Measurements from ENCODE around the gene TMEM185B.

TMEM185B gene

DNA sequence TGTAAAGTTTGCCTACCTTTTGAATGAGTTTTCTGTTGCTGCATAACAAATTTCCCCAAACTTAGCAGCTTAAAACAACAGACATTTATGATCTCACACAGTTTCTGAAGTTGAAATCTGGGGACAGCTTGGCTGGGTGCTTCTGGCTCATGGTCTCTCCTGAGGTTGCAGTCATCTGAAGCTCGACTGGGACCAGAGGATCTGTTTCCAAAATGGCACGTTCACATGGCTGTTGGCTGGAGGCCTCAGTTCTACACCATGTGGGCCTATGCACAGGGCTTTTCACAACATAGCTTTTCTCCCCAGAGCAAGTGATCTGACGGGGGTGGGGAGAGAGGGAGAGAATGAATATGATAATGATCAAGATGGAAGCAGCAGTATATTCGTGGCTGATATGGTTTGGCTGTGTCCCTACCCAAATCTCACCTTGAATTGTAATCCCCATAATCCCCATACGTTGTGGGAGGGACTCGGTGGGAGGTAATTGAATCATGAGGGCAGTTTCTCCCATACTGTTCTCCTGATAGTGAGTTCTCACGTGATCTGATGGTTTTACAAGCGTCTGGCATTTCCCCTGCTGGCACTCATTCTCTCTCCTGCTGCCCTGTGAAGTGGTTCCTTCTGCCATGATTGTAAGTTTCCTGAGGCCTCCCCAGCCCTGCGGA lies 32.9 kb upstream of the TMEM185B start:
- no peak for TF ChIP-seq GATA1 (IDR thresholded peaks at IDR 0.05; ENCODE audit: low read depth, low read length)
- no peak for TF ChIP-seq POLR2A (IDR thresholded peaks at IDR 0.05; ENCODE audit: low read length)
- DNase-seq, result peak in 1 of 2 experiments; percentile 19

DNA sequence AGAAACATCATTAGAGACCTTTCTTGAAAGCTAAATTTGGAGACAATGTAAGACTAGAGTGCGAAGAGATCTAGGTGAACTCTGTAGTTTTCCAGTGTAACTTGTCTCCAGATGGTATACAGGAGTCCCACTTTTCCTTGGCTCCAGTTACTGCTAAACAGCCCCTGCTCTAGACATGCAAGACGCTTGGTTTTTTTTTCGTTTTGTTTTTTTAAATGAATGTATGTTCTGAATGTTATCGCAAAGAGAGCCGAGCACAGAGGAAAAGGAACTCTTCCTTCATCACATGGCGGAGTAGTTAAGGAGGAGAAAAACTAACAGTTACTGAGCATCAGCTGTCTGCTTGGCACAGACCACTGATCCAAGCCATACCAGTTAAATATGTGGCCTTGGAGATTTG lies 31.9 kb upstream of the TMEM185B start:
- no peak for TF ChIP-seq GATA1 (IDR thresholded peaks at IDR 0.05; ENCODE audit: low read depth, low read length)
- no peak for TF ChIP-seq POLR2A (IDR thresholded peaks at IDR 0.05; ENCODE audit: low read length)
- DNase-seq, result no peak

DNA sequence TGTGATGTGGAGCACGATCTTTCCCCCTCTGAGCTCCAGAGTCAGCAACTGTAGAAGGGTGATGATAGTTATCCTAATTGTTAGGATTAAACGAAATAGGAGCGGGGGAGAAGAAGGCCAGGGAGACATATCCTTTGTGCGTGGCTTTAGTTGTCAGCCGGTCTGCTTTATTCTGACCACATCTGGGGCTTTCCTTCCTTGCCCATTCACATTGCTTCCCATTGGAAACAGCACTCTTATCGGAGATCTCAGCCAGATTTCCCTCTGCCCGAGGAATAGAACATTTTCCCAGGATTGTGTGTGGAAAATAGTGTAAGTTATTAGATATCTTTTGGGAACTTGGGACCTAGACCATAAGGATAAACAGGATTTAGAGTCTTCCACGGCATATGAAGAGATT lies 31.0 kb upstream of the TMEM185B start:
- no peak for DNase-seq
- TF ChIP-seq GATA1 (IDR thresholded peaks at IDR 0.05; ENCODE audit: low read depth, low read length), result no peak
- no peak for TF ChIP-seq POLR2A (IDR thresholded peaks at IDR 0.05; ENCODE audit: low read length)

DNA sequence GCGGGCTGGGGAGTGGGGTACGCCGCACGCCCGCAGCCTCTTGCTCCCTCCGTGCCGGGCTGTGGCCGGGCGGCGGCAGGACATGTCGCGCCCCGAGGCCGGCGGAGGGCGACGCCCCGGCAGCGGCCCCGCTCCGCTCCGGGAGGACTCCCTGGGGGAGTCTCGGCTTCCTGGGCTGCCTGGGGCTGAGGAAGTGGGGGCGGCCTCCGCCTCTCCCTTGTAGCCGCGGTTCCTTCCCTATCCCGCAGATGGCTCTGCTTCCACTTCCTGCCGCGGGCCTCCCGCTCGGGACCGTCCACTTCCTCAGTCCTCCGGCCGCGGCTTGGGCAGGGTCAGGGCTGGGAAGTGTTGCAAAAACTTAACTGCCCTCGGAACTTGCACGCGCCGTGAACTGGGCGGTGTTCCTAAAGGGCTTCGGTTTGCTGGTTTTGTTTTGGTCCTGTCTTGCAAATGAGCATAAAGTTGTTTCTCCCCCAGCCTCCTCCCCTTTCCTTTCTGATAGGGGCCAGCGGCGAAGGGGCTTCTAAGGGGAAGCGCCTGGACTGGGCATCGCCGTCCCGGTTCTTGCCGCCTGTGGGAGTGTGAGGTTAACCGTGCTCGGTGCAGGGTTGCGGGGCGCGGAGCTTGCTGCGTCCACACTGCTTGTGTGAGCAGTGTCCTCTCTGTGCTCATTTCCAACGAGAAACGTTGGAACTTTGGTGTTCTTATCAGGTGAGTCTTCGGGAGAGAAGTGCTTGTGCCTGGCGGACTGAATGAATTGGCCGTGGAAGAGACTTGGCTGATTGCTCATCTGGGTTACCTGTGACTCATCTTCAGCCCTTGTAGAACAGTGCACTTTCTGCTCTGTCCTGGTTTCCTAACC lies 30.1 kb upstream of the TMEM185B start:
- TF ChIP-seq GATA1 (IDR thresholded peaks at IDR 0.05; ENCODE audit: low read depth, low read length) (no peak), POLR2A (IDR thresholded peaks at IDR 0.05; ENCODE audit: low read length) (no peak)
- DNase-seq, result peak; percentile 77 to 79

DNA sequence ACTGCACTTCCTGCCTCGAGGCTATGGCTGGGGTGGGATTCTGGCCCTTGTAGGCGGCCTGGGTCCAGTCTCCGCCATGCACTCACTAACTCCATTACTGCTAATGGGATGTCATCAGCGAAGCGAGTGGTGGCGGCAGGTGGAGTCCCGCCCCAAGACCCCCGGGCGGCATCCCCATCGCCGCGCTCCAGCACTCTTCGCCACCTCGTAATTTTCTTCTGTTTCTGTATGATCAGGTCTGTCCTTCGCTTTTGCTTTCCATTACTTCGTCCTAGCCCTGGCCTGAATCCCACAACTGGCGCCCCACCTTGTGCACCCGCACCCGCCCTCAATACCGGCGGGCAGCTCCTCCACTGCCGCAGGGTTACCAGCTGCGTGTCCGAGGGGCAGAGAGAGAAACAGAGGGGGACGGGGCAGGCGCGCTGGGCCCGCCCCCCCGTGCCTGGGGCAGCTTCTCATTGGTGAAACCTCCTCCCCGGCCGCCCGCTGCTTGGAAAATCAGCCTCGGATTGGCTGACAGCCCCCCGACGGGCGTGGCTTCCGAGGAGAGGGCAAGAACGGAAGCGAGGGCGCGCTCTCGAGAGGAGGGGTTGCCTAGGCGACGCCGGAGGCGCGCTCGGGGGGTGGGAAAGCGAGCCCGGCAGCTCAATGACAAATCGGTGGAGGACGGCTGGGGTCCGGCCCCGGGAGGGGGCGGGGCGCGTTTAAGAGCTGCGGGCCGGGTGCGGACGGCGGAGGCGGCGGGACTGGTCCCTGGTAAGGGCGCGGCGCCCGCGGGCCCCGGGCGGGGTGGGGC lies 29.2 kb upstream of the TMEM185B start, which contains the start of gene RALB:
RALB (plus strand) TSS at position 628 of the 796 bp plus-strand sequence. CDS start 25,813 bp downstream, outside the sequence.
- peak; percentile 79 for TF ChIP-seq POLR2A (IDR thresholded peaks at IDR 0.05; ENCODE audit: low read length)
- TF ChIP-seq GATA1 (IDR thresholded peaks at IDR 0.05; ENCODE audit: low read depth, low read length), result no peak
- peak; percentile 98 for DNase-seq

DNA sequence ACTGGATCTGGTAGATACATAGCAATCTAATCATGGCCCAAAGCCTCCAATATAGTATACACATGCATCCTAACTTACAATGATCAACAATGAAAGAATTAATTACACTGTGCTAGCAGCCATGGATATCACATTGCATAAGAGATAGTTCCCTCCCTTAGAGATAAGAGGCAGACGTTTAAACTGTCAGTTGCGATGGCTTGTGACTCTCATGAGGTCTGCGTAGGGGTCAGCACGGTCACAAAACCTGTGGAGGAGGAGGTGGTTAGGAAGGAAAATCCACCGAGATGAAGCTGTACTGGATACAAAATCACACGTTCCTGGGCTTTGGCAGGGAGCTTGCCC lies 28.7 kb upstream of the TMEM185B start:
- no peak for TF ChIP-seq GATA1 (IDR thresholded peaks at IDR 0.05; ENCODE audit: low read depth, low read length)
- TF ChIP-seq POLR2A (IDR thresholded peaks at IDR 0.05; ENCODE audit: low read length), result no peak
- peak; percentile 70 to 86 for DNase-seq

DNA sequence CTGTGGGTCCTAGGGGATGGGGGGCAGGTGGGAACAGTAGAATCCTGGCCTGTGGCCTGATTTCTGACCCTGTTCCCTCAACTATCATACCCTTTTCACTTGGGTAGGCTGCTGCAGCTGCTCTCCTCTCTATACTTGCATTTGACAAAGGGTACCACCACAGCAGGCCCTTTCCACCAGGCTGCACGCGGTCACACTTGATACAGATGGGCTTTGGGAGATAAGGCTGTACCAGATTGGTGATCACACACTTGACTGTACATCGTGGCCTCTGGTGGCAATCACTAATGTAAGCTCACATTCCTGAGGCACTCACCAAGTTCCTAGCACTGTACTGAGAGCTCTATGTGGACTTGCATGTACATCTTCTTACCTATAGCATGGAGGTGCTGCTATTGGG lies 27.9 kb upstream of the TMEM185B start:
- TF ChIP-seq GATA1 (IDR thresholded peaks at IDR 0.05; ENCODE audit: low read depth, low read length) (no peak), POLR2A (IDR thresholded peaks at IDR 0.05; ENCODE audit: low read length) (no peak)
- peak; percentile 55 to 82 for DNase-seq

DNA sequence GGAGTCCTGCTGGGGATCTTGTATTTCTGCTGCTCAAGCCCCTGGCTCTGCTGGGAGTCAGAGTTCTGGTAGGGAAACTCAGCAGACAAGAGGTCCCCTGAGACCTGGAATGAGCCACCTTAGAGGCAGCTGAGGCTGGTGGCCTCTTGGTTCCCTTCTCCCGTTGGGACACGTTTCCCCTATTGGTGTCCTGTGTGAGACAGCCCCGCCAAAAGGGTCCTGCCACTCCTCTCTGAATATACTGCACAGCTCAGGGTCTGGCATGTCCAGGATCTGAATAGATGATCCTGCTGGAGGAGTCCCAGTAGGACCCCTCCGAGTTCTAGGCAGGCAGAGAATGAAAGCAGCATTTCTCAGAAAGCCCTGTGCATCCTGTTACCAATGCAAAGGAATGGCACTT lies 27.4 kb upstream of the TMEM185B start:
- no peak for DNase-seq
- TF ChIP-seq POLR2A (IDR thresholded peaks at IDR 0.05; ENCODE audit: low read length) (no peak), GATA1 (IDR thresholded peaks at IDR 0.05; ENCODE audit: low read depth, low read length) (no peak)

DNA sequence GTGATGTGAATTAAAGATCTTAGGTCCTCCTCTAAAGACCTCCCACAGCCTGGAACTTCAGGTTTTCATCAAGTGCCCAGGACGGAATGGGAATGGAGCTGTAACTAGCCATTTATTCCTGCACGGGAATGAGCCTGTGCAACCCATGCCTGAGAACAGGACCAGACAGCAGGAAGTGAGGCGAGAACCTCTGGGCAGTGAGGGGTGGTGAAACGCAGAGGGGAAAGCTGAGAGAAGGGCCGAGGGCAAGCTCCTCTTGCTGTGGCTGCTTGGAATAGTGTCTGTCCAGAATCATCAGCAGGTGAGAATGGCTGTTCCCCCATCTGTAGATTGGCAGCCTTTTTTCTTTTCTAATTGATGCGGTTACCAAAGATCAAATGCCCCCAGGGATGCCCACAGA lies 24.7 kb upstream of the TMEM185B start:
- no peak for DNase-seq
- no peak for TF ChIP-seq POLR2A (IDR thresholded peaks at IDR 0.05; ENCODE audit: low read length)
- TF ChIP-seq GATA1 (IDR thresholded peaks at IDR 0.05; ENCODE audit: low read depth, low read length), result no peak

DNA sequence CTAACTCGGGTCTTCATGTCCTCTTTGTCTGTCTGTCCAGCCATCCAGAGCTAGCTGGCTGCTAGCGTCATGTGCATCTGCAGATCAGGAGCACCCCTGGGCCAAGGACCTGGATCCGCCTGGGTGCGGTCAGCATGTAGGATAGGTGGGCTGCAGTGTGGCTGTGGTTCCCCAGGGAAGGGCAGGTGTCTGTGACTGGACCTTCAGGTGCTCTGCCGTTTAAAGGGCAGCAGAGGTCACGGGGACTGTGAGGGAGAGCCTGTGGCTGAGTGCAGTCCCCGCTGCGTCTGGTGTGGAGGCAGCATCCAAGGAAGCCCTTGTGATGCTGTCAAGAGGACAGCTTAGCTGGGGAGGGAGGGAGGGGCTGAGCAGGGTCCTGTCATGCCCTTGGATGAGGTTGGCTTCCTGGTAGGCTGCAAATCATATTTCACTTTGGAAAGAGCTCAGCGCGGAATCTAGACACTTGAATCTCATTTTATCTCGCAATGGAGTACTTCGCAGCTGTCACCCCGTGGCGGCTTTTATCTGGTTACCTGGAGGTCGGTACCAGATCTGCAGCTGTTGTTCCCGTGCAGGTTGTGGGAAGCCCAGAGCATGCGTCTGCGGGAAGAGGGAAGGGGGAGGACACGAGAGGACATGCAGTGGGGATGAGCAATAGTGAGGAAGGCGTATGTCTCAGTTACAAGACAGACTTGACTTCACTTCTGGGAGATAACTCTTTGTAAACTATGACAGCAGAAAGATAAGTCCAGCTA lies 23.5 kb upstream of the TMEM185B start:
- TF ChIP-seq GATA1 (IDR thresholded peaks at IDR 0.05; ENCODE audit: low read depth, low read length) (no peak), POLR2A (IDR thresholded peaks at IDR 0.05; ENCODE audit: low read length) (no peak)
- DNase-seq, result no peak

DNA sequence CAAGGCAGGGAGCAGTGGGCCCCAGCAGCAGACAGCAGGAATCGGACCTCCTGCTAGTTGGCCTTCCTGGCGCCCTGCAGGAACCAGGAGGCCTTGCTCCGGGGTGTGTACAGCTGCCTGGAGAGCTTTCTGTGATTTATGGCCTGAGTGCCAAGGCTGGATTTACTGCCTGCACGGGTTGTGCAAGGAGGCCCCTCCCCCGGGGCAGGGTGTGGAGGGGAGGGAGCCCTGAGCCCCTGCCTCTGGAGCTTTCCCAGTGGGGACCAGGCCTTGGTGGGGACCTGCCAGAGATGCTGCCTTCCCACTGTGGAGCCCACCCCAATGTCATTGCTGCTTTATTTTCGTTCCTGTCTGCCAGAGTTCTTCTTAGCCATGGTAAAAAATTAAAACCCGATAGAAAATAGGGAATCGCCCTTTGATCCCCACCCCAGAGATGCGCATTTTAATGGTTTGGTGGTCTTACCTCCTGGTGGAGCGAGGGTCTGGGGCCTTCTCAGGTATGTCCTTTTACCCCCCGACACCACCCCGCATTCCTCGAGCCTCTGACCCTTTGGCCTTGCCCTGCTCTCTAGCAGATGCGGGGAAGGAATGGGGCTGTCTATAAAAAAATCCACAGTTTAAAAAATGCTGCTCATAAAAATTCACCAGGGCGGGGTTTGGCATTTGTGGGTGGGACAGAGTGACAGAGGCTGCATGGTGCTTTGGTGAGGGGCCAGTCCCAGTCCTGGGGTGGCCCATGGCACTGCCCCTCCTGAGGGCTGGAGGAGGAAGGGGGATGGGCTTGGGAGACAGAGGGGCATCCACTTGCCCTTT lies 22.5 kb upstream of the TMEM185B start:
- DNase-seq, result no peak
- no peak for TF ChIP-seq GATA1 (IDR thresholded peaks at IDR 0.05; ENCODE audit: low read depth, low read length)
- no peak for TF ChIP-seq POLR2A (IDR thresholded peaks at IDR 0.05; ENCODE audit: low read length)

DNA sequence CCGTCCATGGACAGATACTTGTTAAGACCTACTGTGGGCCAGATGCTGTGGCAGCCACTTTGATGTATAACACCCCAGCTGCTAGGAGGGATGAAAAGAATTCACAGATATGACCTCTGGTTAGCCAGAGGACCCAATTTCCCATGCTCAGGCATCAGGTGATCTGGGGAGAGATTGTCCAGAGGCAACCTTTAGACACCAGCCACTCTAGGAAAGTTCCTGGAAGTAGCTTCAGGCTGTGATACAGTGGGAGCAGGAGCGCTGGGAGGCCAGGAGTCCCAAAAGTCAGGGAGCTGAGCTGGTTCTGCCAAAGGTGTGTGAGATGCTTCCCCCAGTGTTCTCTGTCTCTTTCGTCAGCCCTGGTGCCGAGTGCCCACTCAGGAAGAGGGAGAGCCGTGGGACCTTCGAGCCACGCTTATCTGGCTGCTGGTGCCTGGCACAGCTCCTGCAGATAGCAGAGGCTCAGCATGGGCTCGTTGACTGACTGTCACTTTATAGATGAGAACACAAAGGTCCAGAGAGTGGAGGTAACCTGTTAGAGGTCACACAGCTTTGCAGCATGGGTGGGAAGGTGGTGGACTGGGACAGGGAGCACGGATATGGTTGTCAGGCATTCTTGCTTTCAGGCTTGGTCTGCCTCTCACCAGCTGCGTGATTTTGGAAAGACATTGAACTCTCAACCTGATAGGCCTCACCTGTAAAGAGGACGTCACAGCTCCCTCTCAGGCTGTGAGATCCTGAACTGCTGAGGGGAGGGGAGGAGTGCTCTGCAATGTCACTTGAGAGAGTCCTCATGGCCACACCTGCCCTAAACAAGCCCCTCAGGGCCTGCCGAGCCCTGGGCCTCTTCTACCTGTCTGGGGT lies 21.7 kb upstream of the TMEM185B start:
- TF ChIP-seq GATA1 (IDR thresholded peaks at IDR 0.05; ENCODE audit: low read depth, low read length) (no peak), POLR2A (IDR thresholded peaks at IDR 0.05; ENCODE audit: low read length) (no peak)
- DNase-seq, result no peak

Measured in erythroblast (primary cell).